ENCODE measurements around the gene AMBRA1. TPM values are rescaled to one million over a fixed set of nuclear protein-coding genes. Genes with fewer than 3 reads are reported as not detected.
A peak's percentile ranks its signal among the peaks of the same experiment; 100 is the strongest.

Gene AMBRA1
- total and polyA plus RNA-seq, 2 of the 8 experiments (the other 6 are each of a cell fraction or from before 2014, with no cell fraction given): 14.2 to 37.4 TPM

GRCh38 chr11:46382646-46383403 lies 211.0 kb downstream of the AMBRA1 start:
- no peak overlapping the region for H2BK20ac ChIP-seq (ENCODE audit: low read length)
- FAIRE-seq (no peak), DNase-seq (ENCODE audit: low read depth in 1 of 2, low spot score in 2 of 2) (peak in 1 of 2 experiments; percentile 72)
- peak overlapping the region; percentile 85; the same call in 1 of the 2 replicates for H3K18ac ChIP-seq (ENCODE audit: extremely low read depth, low read length)
- H2AFZ ChIP-seq (ENCODE audit: low read length): no peak overlapping the region
- peaks cover 0 to 8% (median 0%) of the 10 kb centered on the region in 4 experiments; a peak in 3 of 8 replicates for H3K36me3 ChIP-seq (ENCODE audit: control insufficient read depth in 2 of 4, insufficient read depth in 4 of 4, low read length in 3 of 4)
- no peak overlapping the region for H3K14ac ChIP-seq (ENCODE audit: insufficient read length)
- peak overlapping the region; percentile 71 to 88 (median 77) for H3K4me3 ChIP-seq (ENCODE audit: extremely low read depth in 1 of 4, insufficient read depth in 2 of 4, low read depth in 3 of 4, low read length in 4 of 4)
- H4K5ac ChIP-seq (ENCODE audit: insufficient read length, low read depth, low read length): no peak overlapping the region
- no peak overlapping the region for H2BK12ac ChIP-seq (ENCODE audit: low read depth, low read length)
- no peak overlapping the region for H3K27ac ChIP-seq (ENCODE audit: low read depth, low read length)
- no peak overlapping the region; the same call in 1 of the 2 replicates for H2BK15ac ChIP-seq (ENCODE audit: low read length)
- H2BK120ac ChIP-seq (replicated peaks; ENCODE audit: low read depth, low read length): no peak overlapping the region
- H3K23ac ChIP-seq (ENCODE audit: insufficient read length): no peak overlapping the region
- no peak overlapping the region for H3K4ac ChIP-seq (replicated peaks; ENCODE audit: insufficient read length, low read depth, low read length)
- no peak overlapping the region for H4K91ac ChIP-seq (replicated peaks; ENCODE audit: insufficient read length, low read length)
- peaks cover 11 to 21% of the 10 kb centered on the region in 2 experiments for H4K20me1 ChIP-seq (replicated peaks in 1 of 2; ENCODE audit: control insufficient read depth in 1 of 2, insufficient read depth in 2 of 2, low read length in 2 of 2)
- no peak overlapping the region for H3K56ac ChIP-seq (replicated peaks; ENCODE audit: insufficient read length, low read depth, low read length)
- peaks cover 0 to 8% (median 4%) of the 10 kb centered on the region in 4 experiments; a peak in 3 of 7 replicates for H3K27me3 ChIP-seq (replicated peaks in 1 of 4; ENCODE audit: control insufficient read depth in 3 of 4, extremely low read depth in 1 of 4, insufficient read depth in 3 of 4, low read length in 3 of 4)
- H3K79me2 ChIP-seq (ENCODE audit: control insufficient read depth in 1 of 2, insufficient read depth in 2 of 2, low read length in 2 of 2): no peaks in the 10 kb centered on the region; a peak in 1 of 4 replicates
- H3K4me2 ChIP-seq (ENCODE audit: insufficient read depth in 1 of 2, low read depth in 2 of 2, low read length in 2 of 2): peak overlapping the region; percentile 69 to 80
- ChIA-PET POLR2A (ENCODE audit: partially characterized antibody) (interaction anchor here (0.9 to 2.4 kb wide), 11 partner anchors 10 to 152 kb away, joined by 3 to 17 read pairs (median 4); partner anchors contain the start of genes CHRM4 and DGKZ), CTCF (ENCODE audit: partially characterized antibody) (interaction anchor here (0.6 to 2.8 kb wide), 50 partner anchors 9 to 839 kb away, joined by 3 to 21 read pairs (median 4); partner anchors contain the start of genes CHRM4, CREB3L1 and F2)
- H2BK5ac ChIP-seq (ENCODE audit: low read depth, low read length): no peak overlapping the region
- H3K9me3 ChIP-seq (ENCODE audit: insufficient read depth in 2 of 2, low read depth in 1 of 2, low read length in 1 of 2): no peaks in the 10 kb centered on the region
- H2AK5ac ChIP-seq (ENCODE audit: low read depth, low read length): no peak overlapping the region
- H3K9ac ChIP-seq (replicated peaks in 1 of 4; ENCODE audit: extremely low read depth in 1 of 4, low read depth in 3 of 4, low read length in 3 of 4): peak overlapping the region in 2 of 4 experiments; percentile 93 to 95; a peak in 2 of 7 replicates
- peaks cover 9% of the 10 kb centered on the region; the same call in 1 of the 2 replicates for H3K23me2 ChIP-seq (ENCODE audit: low read depth, low read length)
- H4K8ac ChIP-seq (ENCODE audit: extremely low read depth, insufficient read depth, low read length): peak overlapping the region; percentile 3; the same call in 1 of the 2 replicates
- 45% methylated on average over 15 of the region's 18 CpGs; no CpG with 5 or more reads in 1 of the 2 experiments for WGBS, 2 experiments (ENCODE audit: extremely low coverage in 1 of 2, insufficient coverage in 1 of 2, insufficient read length in 1 of 2, insufficient replicate concordance in 2 of 2, low coverage in 1 of 2, low lambda C conversion rate in 2 of 2, missing lambda C conversion rate in 1 of 2)
- H3K79me1 ChIP-seq (ENCODE audit: low read depth, low read length): no peaks in the 10 kb centered on the region
- peaks cover 0 to 19% (median 13%) of the 10 kb centered on the region in 4 experiments; a peak in 6 of 7 replicates for H3K4me1 ChIP-seq (replicated peaks in 1 of 4; ENCODE audit: control insufficient read depth in 3 of 4, insufficient read depth in 4 of 4, low read length in 3 of 4)
- TF ChIP-seq RAD21 (IDR thresholded peaks at IDR 0.05 in 1 of 2, conservative IDR thresholded peaks at IDR 0.05 in 1 of 2; ENCODE audit: low read depth in 2 of 2, low read length in 2 of 2): peak; percentile 36 to 58
- no peak for TF ChIP-seq TAF7 (optimal IDR thresholded peaks at IDR 0.05; ENCODE audit: borderline replicate concordance, low read depth, low read length)
- no peak for TF ChIP-seq RXRA (IDR thresholded peaks at IDR 0.05; ENCODE audit: insufficient read depth, low read depth, low read length)
- no peak for TF ChIP-seq JUN (IDR thresholded peaks at IDR 0.05; ENCODE audit: low read depth, low read length)
- TF ChIP-seq POLR2AphosphoS5 (IDR thresholded peaks at IDR 0.05; ENCODE audit: low read depth, low read length): 0 out of 2 replicates have a peak, but pooled peaks have one; percentile 11
- TF ChIP-seq YY1 (IDR thresholded peaks at IDR 0.05; ENCODE audit: low read depth, low read length): peak; percentile 89
- TF ChIP-seq PHF8 (conservative IDR thresholded peaks at IDR 0.05; ENCODE audit: low read depth, low read length): no peak
- no peak for TF ChIP-seq ZNF274 (IDR thresholded peaks at IDR 0.05; ENCODE audit: borderline replicate concordance, extremely low read depth, low read length)
- TF ChIP-seq CHD1 (IDR thresholded peaks at IDR 0.05; ENCODE audit: low read depth, low read length): no peak
- TF ChIP-seq SRF (IDR thresholded peaks at IDR 0.05; ENCODE audit: low read depth, low read length): no peak
- TF ChIP-seq GABPA (IDR thresholded peaks at IDR 0.05; ENCODE audit: borderline replicate concordance, insufficient read depth, low read length): no peak

All from H1 (cell line).